ENCODE data around the gene ANGPTL3. TPM values are rescaled to one million over a fixed set of nuclear protein-coding genes. Genes with fewer than 3 reads are reported as not detected.

ANGPTL3 gene
- total RNA-seq, 2 experiments from 2014 or later: not detected

- H3K27me3 Mint-ChIP-seq: no peaks in the 10 kb centered on the region
- H3K36me3 Mint-ChIP-seq (ENCODE audit: low read depth): no peaks in the 10 kb centered on the region
- ChIA-PET POLR2A (no interaction called here), CTCF (interaction anchor here (1.4 kb wide), 1 partner anchor 124 kb away, joined by 3 read pairs; no protein-coding TSS in a partner anchor)
- DNase-seq (no peak), ATAC-seq (peak; percentile 69)
- H3K4me1 Mint-ChIP-seq (ENCODE audit: low read depth): peaks cover 6% of the 10 kb centered on the region
- intact Hi-C loops (cut with micrococcal nuclease): no loop called here
- H3K27ac Mint-ChIP-seq: no peak overlapping the region
- no peaks in the 10 kb centered on the region for H3K9me3 Mint-ChIP-seq
- H3K4me3 Mint-ChIP-seq: no peak overlapping the region
- no peak for TF ChIP-seq CTCF (IDR thresholded peaks at IDR 0.05)
Measured at GRCh38 chr1:62621907-62622306, 24.6 kb downstream of the ANGPTL3 start.

GRCh38 chr1:62625415-62625814 is 28.1 kb downstream of the ANGPTL3 start:
- no peak overlapping the region for H3K4me3 Mint-ChIP-seq
- ChIA-PET CTCF (no interaction called here), POLR2A (no interaction called here)
- intact Hi-C loops (cut with micrococcal nuclease): no loop called here
- ATAC-seq: peak; percentile 65
- DNase-seq: no peak
- H3K9me3 Mint-ChIP-seq: no peaks in the 10 kb centered on the region
- H3K27ac Mint-ChIP-seq: no peak overlapping the region
- no peaks in the 10 kb centered on the region for H3K36me3 Mint-ChIP-seq (ENCODE audit: low read depth)
- no peak for TF ChIP-seq CTCF (IDR thresholded peaks at IDR 0.05)
- H3K27me3 Mint-ChIP-seq: no peaks in the 10 kb centered on the region
- peaks cover 6% of the 10 kb centered on the region for H3K4me1 Mint-ChIP-seq (ENCODE audit: low read depth)

GRCh38 chr1:62628506-62628905 is 31.2 kb downstream of the ANGPTL3 start:
- POLR2A ChIA-PET: no interaction called here
- CTCF ChIA-PET: no interaction called here
- Mint-ChIP-seq H3K36me3 (ENCODE audit: low read depth) (peaks cover 3% of the 10 kb centered on the region), H3K27me3 (no peaks in the 10 kb centered on the region), H3K9me3 (peaks cover 2% of the 10 kb centered on the region), H3K4me3 (no peak overlapping the region), H3K4me1 (ENCODE audit: low read depth) (peaks cover 4% of the 10 kb centered on the region), H3K27ac (no peak overlapping the region)
- TF ChIP-seq CTCF (IDR thresholded peaks at IDR 0.05): no peak
- no peak for ATAC-seq
- intact Hi-C loops (cut with micrococcal nuclease): no loop called here
- DNase-seq: no peak

GRCh38 chr1:62637392-62638105 is 40.2 kb downstream of the ANGPTL3 start:
- no peak overlapping the region for H3K4me3 Mint-ChIP-seq
- no peak overlapping the region for H3K27ac Mint-ChIP-seq
- H3K9me3 Mint-ChIP-seq: peaks cover 2% of the 10 kb centered on the region
- H3K36me3 Mint-ChIP-seq (ENCODE audit: low read depth): peaks cover 9% of the 10 kb centered on the region
- intact Hi-C loops (cut with micrococcal nuclease): no loop called here
- ChIA-PET POLR2A (no interaction called here), CTCF (no interaction called here)
- DNase-seq: no peak
- ATAC-seq: no peak
- TF ChIP-seq CTCF (IDR thresholded peaks at IDR 0.05): no peak
- no peaks in the 10 kb centered on the region for H3K27me3 Mint-ChIP-seq
- no peaks in the 10 kb centered on the region for H3K4me1 Mint-ChIP-seq (ENCODE audit: low read depth)

- no peak for ATAC-seq
- POLR2A ChIA-PET: no interaction called here
- TF ChIP-seq CTCF (IDR thresholded peaks at IDR 0.05): no peak
Measured at GRCh38 chr1:62643283-62643682, 46.0 kb downstream of the ANGPTL3 start.

More at GRCh38 chr1:62643283-62643682, 46.0 kb downstream of the ANGPTL3 start:
- Mint-ChIP-seq H3K27me3 (no peaks in the 10 kb centered on the region), H3K36me3 (ENCODE audit: low read depth) (peaks cover 4% of the 10 kb centered on the region), H3K27ac (no peak overlapping the region), H3K9me3 (peaks cover 3% of the 10 kb centered on the region), H3K4me1 (ENCODE audit: low read depth) (no peaks in the 10 kb centered on the region), H3K4me3 (no peak overlapping the region)
- CTCF ChIA-PET: interaction anchor here (0.7 kb wide), 1 partner anchor 1151 kb away, joined by 3 read pairs; no protein-coding TSS in a partner anchor
- intact Hi-C loops (cut with micrococcal nuclease): no loop called here
- no peak for DNase-seq

Data from activated CD8-positive, alpha-beta T cell treated with anti-CD3 and anti-CD28 coated beads for 36 hours (primary cell).